Sigmoid colon (tissue), 7 donors: ENCODE data around the gene PPP3R2. TPM values are rescaled to one million over a fixed set of nuclear protein-coding genes. Genes with fewer than 3 reads are reported as not detected.

Experiments used
- DNase-seq: peaks from one replicate; pipeline ENCODE4 v3.0.0-alpha.2; 2019
- H3K27ac ChIP-seq, 4 donors: fragments of 200-600 bp; sonication (generic); one replicate each; pipeline ENCODE4 v1.5.1; 2016 to 2019; ENCODE audit warnings: mild to moderate bottlenecking in 1 of 4
- H3K27me3 ChIP-seq, 3 donors: fragments of 200-600 bp; sonication (generic); one replicate each; pipeline ENCODE4 v1.5.1; 2019; ENCODE audit warnings: mild to moderate bottlenecking in 1 of 3
- H3K36me3 ChIP-seq, 4 donors: fragments of 200-600 bp; sonication (generic); one replicate each; pipeline ENCODE4 v1.5.1; 2016 to 2019
- H3K4me1 ChIP-seq, 4 donors: fragments of 200-600 bp; sonication (generic); one replicate each; pipeline ENCODE4 v1.5.1; 2017 to 2019
- H3K4me3 ChIP-seq, 4 donors: fragments of 200-600 bp; sonication (generic); one replicate each; pipeline ENCODE4 v1.5.1; 2017 to 2019; ENCODE audit warnings: mild to moderate bottlenecking in 2 of 4, moderate library complexity in 1 of 4
- H3K9me3 ChIP-seq, 4 donors: fragments of 200-600 bp in 3 of 4; sonication (generic) in 3 of 4; one replicate each; pipeline versions ENCODE4 v1.5.1 to v1.6.1; 2013 to 2019
- CTCF ChIP-seq, 4 experiments: fragments of 450-650 bp in 3 of 4; fragments of 200-600 bp in 1 of 4; IDR thresholded peaks; one replicate each; pipeline ENCODE4 v1.5.1; 2016 to 2019; ENCODE audit warnings: antibody characterized with exemption in 4 of 4, mild to moderate bottlenecking in 3 of 4, moderate library complexity in 2 of 4
- EP300 ChIP-seq, 4 donors: sonication (generic); formaldehyde crosslinking; IDR thresholded peaks; one replicate each; pipeline ENCODE4 v1.6.1; 2017; ENCODE audit warnings: antibody characterized with exemption in 4 of 4
- POLR2A ChIP-seq, 2 donors: fragments of 450-650 bp; IDR thresholded peaks; one replicate each; pipeline ENCODE4 v1.6.1; 2016; ENCODE audit warnings: antibody characterized with exemption in 2 of 2, mild to moderate bottlenecking in 2 of 2, moderate library complexity in 2 of 2
- POLR2AphosphoS5 ChIP-seq, 4 donors: sonication (generic); formaldehyde crosslinking; IDR thresholded peaks; one replicate each; pipeline ENCODE4 v1.6.1; 2017; ENCODE audit warnings: antibody characterized with exemption in 4 of 4
- WGBS, 2 donors: extraction: QIAGEN DNeasy Blood & Tissue Kit; methylation state at CpG; one replicate each; pipeline ENCODE4 v1.1.7; 2013; 5-methylcytosine and 5-hydroxymethylcytosine counted together
- intact Hi-C: fragments of 100-400 bp; cut with DNase I; formaldehyde crosslinking; loops from one replicate; pipeline ENCODE4 v1.15.1; 2023
- polyA plus RNA-seq, 3 donors: library from polyadenylated mRNA; stranded (reverse); fragments of 200-250 nt; gene quantifications; one replicate each; pipeline ENCODE4 v1.2.3, GENCODE V29; 2013
- total RNA-seq, 4 donors: library from RNA; depleted of rRNA; stranded (reverse); fragments of >200 nt; gene quantifications; one replicate each; pipeline ENCODE4 v1.1.0, GENCODE V29; 2016
- donor health status: healthy with polysubstance abuse.
- donor health status: Bipolar disorder and iron deficiency.
- donor health status: healthy.

Gene PPP3R2
- total and polyA plus RNA-seq, 7 donors, result 0.01 TPM; not detected in 6

- no peaks in the 10 kb centered on the region for H3K9me3 ChIP-seq
- intact Hi-C loops, result no loop called here
- 78% methylated on average over 5 of the region's 5 CpGs for WGBS, 2 donors
- TF ChIP-seq CTCF (IDR thresholded peaks at IDR 0.05), result no peak
- H3K27ac ChIP-seq, result no peak overlapping the region
- H3K4me1 ChIP-seq, result no peaks in the 10 kb centered on the region
- no peaks in the 10 kb centered on the region for H3K27me3 ChIP-seq
- H3K4me3 ChIP-seq, result no peak overlapping the region
- no peaks in the 10 kb centered on the region for H3K36me3 ChIP-seq
- DNase-seq, result no peak
These were observed 34.9 kb upstream of the PPP3R2 start for GRCh38 chr9:101629636-101630035.

GRCh38 chr9:101628173-101628572, 33.4 kb upstream of the PPP3R2 start:
- 83 to 89% methylated on average over 4 of the region's 4 CpGs for WGBS, 2 donors

GRCh38 chr9:101626295-101626694, 31.5 kb upstream of the PPP3R2 start:
- H3K4me1 ChIP-seq, result no peaks in the 10 kb centered on the region
- H3K4me3 ChIP-seq, result no peak overlapping the region
- no peaks in the 10 kb centered on the region for H3K9me3 ChIP-seq
- H3K27ac ChIP-seq, result no peak overlapping the region
- no peak for TF ChIP-seq POLR2A (IDR thresholded peaks at IDR 0.05)
- no peak for TF ChIP-seq CTCF (IDR thresholded peaks at IDR 0.05)
- TF ChIP-seq EP300 (IDR thresholded peaks at IDR 0.05), result no peak
- TF ChIP-seq POLR2AphosphoS5 (IDR thresholded peaks at IDR 0.05), result no peak
- no peaks in the 10 kb centered on the region for H3K36me3 ChIP-seq
- WGBS, 2 donors, result 40 to 90% methylated on average over 1 of the region's 1 CpG
- no peak for DNase-seq
- intact Hi-C loops, result no loop called here
- H3K27me3 ChIP-seq, result no peaks in the 10 kb centered on the region

More at GRCh38 chr9:101628173-101628572, 33.4 kb upstream of the PPP3R2 start:
- Histone ChIP-seq H3K27ac (no peak overlapping the region), H3K4me1 (no peaks in the 10 kb centered on the region), H3K27me3 (no peaks in the 10 kb centered on the region), H3K36me3 (no peaks in the 10 kb centered on the region), H3K4me3 (no peak overlapping the region), H3K9me3 (no peaks in the 10 kb centered on the region)
- intact Hi-C loops, result no loop called here
- TF ChIP-seq POLR2A (IDR thresholded peaks at IDR 0.05) (no peak), CTCF (IDR thresholded peaks at IDR 0.05) (no peak), POLR2AphosphoS5 (IDR thresholded peaks at IDR 0.05) (no peak), EP300 (IDR thresholded peaks at IDR 0.05) (no peak)
- DNase-seq, result no peak

GRCh38 chr9:101625876-101626275, 31.1 kb upstream of the PPP3R2 start:
- Histone ChIP-seq H3K27me3 (no peaks in the 10 kb centered on the region), H3K9me3 (no peaks in the 10 kb centered on the region), H3K4me3 (no peak overlapping the region), H3K4me1 (no peaks in the 10 kb centered on the region), H3K36me3 (no peaks in the 10 kb centered on the region), H3K27ac (no peak overlapping the region)
- intact Hi-C loops, result no loop called here
- DNase-seq, result no peak
- TF ChIP-seq CTCF (IDR thresholded peaks at IDR 0.05) (no peak), POLR2A (IDR thresholded peaks at IDR 0.05) (no peak), EP300 (IDR thresholded peaks at IDR 0.05) (no peak), POLR2AphosphoS5 (IDR thresholded peaks at IDR 0.05) (no peak)
- 93 to 95% methylated on average over 2 of the region's 2 CpGs for WGBS, 2 donors

GRCh38 chr9:101620452-101620851, 25.7 kb upstream of the PPP3R2 start:
- Histone ChIP-seq H3K4me1 (no peaks in the 10 kb centered on the region), H3K27ac (no peak overlapping the region), H3K4me3 (no peak overlapping the region), H3K9me3 (no peaks in the 10 kb centered on the region), H3K27me3 (no peaks in the 10 kb centered on the region), H3K36me3 (no peaks in the 10 kb centered on the region)
- 94 to 99% methylated on average over 1 of the region's 1 CpG for WGBS, 2 donors
- TF ChIP-seq CTCF (IDR thresholded peaks at IDR 0.05) (no peak), EP300 (IDR thresholded peaks at IDR 0.05) (no peak), POLR2AphosphoS5 (IDR thresholded peaks at IDR 0.05) (no peak), POLR2A (IDR thresholded peaks at IDR 0.05) (no peak)
- intact Hi-C loops, result no loop called here
- DNase-seq, result no peak
